Esophagus (tissue), 2 donors: ENCODE data around the gene TXNRD3. TPM values are rescaled to one million over a fixed set of nuclear protein-coding genes. Genes with fewer than 3 reads are reported as not detected.

Source experiments
- H3K27ac ChIP-seq, 2 donors: one replicate each; pipeline ENCODE4 v1.5.1; 2013; ENCODE audit warnings: low read depth in 2 of 2, mild to moderate bottlenecking in 2 of 2, inconsistent platforms in 1 of 2, low read length in 1 of 2, moderate library complexity in 1 of 2
- H3K27me3 ChIP-seq, 2 donors: one replicate each; pipeline ENCODE4 v1.6.1; 2013; ENCODE audit warnings: low read length in 2 of 2, control low read depth in 1 of 2, mild to moderate bottlenecking in 1 of 2; ENCODE audit not compliant: insufficient read depth in 2 of 2, control insufficient read depth in 1 of 2
- H3K36me3 ChIP-seq, 2 donors: one replicate each; pipeline ENCODE4 v1.6.1; 2013; ENCODE audit warnings: low read length in 1 of 2; ENCODE audit not compliant: control insufficient read depth in 2 of 2, insufficient read depth in 2 of 2
- H3K4me1 ChIP-seq, 2 donors: one replicate each; pipeline ENCODE4 v1.6.1; 2013; ENCODE audit warnings: low read length in 1 of 2; ENCODE audit not compliant: control insufficient read depth in 2 of 2, insufficient read depth in 2 of 2
- H3K4me3 ChIP-seq, 2 donors: one replicate each; pipeline ENCODE4 v1.5.1; 2013; ENCODE audit warnings: low read length in 2 of 2, mild to moderate bottlenecking in 2 of 2, low read depth in 1 of 2, moderate library complexity in 1 of 2
- H3K9me3 ChIP-seq, 2 donors: one replicate each; pipeline ENCODE4 v1.6.1; 2013; ENCODE audit warnings: mild to moderate bottlenecking in 2 of 2, low read depth in 1 of 2, low read length in 1 of 2, moderate library complexity in 1 of 2; ENCODE audit not compliant: control insufficient read depth in 2 of 2, insufficient read depth in 1 of 2
- WGBS, 2 donors: extraction: QIAGEN DNeasy Blood & Tissue Kit; methylation state at CpG; one replicate each; pipeline ENCODE4 v1.1.7; 2013; 5-methylcytosine and 5-hydroxymethylcytosine counted together
- polyA plus RNA-seq, 2 donors: library from polyadenylated mRNA; stranded (reverse); fragments of 200-250 nt; gene quantifications; one replicate each; pipeline ENCODE4 v1.2.3, GENCODE V29; 2013
- donor health status: healthy with polysubstance abuse.
- donor health status: Bipolar disorder and iron deficiency.

Gene TXNRD3
- polyA plus RNA-seq, 2 donors = 4.3 to 5.5 TPM

DNA sequence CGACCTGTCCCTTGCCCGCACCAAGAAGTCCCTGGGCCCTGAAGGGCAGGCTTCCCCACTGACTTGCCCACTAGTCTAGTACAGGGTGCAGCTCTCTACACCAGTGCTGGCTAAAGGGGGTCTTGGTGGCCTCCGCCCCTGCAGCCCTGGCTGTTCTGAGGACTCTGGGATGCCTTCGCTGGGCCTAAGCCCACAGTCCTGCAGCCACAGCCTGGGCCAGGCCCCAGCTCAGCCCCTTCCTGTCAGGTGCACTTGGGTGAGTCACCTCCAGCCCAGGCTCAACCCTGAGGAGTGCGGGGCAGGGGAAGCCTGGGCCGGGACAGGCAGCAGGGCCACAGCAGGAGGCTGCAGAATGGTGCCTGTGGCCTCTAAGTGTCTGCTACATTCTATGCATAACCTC, 97.2 kb downstream of the TXNRD3 start:
- Histone ChIP-seq H3K27ac (no peak overlapping the region), H3K4me1 (no peaks in the 10 kb centered on the region), H3K4me3 (no peak overlapping the region), H3K27me3 (no peaks in the 10 kb centered on the region), H3K36me3 (no peaks in the 10 kb centered on the region), H3K9me3 (no peaks in the 10 kb centered on the region)
- WGBS, 2 donors = 73 to 80% methylated on average over 6 of the region's 6 CpGs

- H3K27me3 ChIP-seq = no peaks in the 10 kb centered on the region
- no peak overlapping the region for H3K27ac ChIP-seq
- WGBS, 2 donors = 93 to 95% methylated on average over 11 of the region's 11 CpGs
- H3K9me3 ChIP-seq = no peaks in the 10 kb centered on the region
- H3K36me3 ChIP-seq = no peaks in the 10 kb centered on the region
- H3K4me3 ChIP-seq = no peak overlapping the region
- H3K4me1 ChIP-seq = no peaks in the 10 kb centered on the region
Observed at GRCh38 chr3:126557415-126557745, 97.5 kb downstream of the TXNRD3 start.

Other genes with a start within 250 kb of the TXNRD3 start
- gene ZXDC, start 179.2 kb downstream of the TXNRD3 start, polyA plus RNA-seq = 10 to 100 TPM in 1 of 2 donors, 1 to 10 TPM in 1; 9.2 to 13.3 TPM
- gene UROC1, start 137.4 kb downstream of the TXNRD3 start, polyA plus RNA-seq = not detected
- gene CHST13, start 131.0 kb downstream of the TXNRD3 start, polyA plus RNA-seq = under 1 TPM in 1 of 2 donors, not detected in 1; 0.04 TPM
- not detected for gene C3orf22, start 96.2 kb downstream of the TXNRD3 start, polyA plus RNA-seq
- 10 to 100 TPM in 1 of 2 donors, 1 to 10 TPM in 1; 7.0 to 11.9 TPM for gene CHCHD6, start 49.1 kb upstream of the TXNRD3 start, polyA plus RNA-seq